Liver (tissue), 9 donors: ENCODE results near the gene ARMC9. TPM values are rescaled to one million over a fixed set of nuclear protein-coding genes. Genes with fewer than 3 reads are reported as not detected.
"Not testable (repeated sequence)": the region's sequence is repeated elsewhere in the genome, so short reads cannot be mapped to it uniquely, and the experiment has no call there.

Experiments used
- DNase-seq: peaks from one replicate; pipeline ENCODE4 v3.0.0-alpha.2; 2017; ENCODE audit warnings: low spot score
- H3K27ac ChIP-seq, 2 donors: one replicate each; pipeline ENCODE4 v1.7.0; 2013; ENCODE audit warnings: inconsistent platforms in 2 of 2, low read length in 2 of 2, control low read depth in 1 of 2, low read depth in 1 of 2, mild to moderate bottlenecking in 1 of 2
- H3K27me3 ChIP-seq, 4 donors: one replicate each; pipeline versions ENCODE4 v1.6.1 to v1.7.0; 2013; ENCODE audit warnings: low read length in 3 of 4, inconsistent platforms in 1 of 4, mild to moderate bottlenecking in 1 of 4, moderate library complexity in 1 of 4; ENCODE audit not compliant: control insufficient read depth in 4 of 4, insufficient read depth in 4 of 4
- H3K36me3 ChIP-seq, 4 donors: one replicate each; pipeline versions ENCODE4 v1.6.1 to v1.7.0; 2013; ENCODE audit warnings: low read length in 3 of 4, mild to moderate bottlenecking in 3 of 4, low read depth in 1 of 4, moderate library complexity in 1 of 4; ENCODE audit not compliant: control insufficient read depth in 4 of 4, insufficient read depth in 3 of 4
- H3K4me1 ChIP-seq, 4 donors: one replicate each; pipeline versions ENCODE4 v1.6.1 to v1.7.0; 2013; ENCODE audit warnings: low read length in 3 of 4, mild to moderate bottlenecking in 3 of 4, moderate library complexity in 1 of 4; ENCODE audit not compliant: control insufficient read depth in 4 of 4, insufficient read depth in 4 of 4
- H3K4me3 ChIP-seq, 3 donors: one replicate each; pipeline versions ENCODE4 v1.6.1 to v1.7.0; 2013; ENCODE audit warnings: low read length in 3 of 3, control low read depth in 1 of 3, low read depth in 1 of 3, mild to moderate bottlenecking in 1 of 3
- H3K9ac ChIP-seq, 2 donors: one replicate each; pipeline ENCODE4 v1.7.0; 2013; ENCODE audit warnings: low read length in 2 of 2, mild to moderate bottlenecking in 2 of 2, moderate library complexity in 2 of 2, control low read depth in 1 of 2, low read depth in 1 of 2
- H3K9me3 ChIP-seq, 4 donors: one replicate each; pipeline versions ENCODE4 v1.6.1 to v1.7.0; 2013; ENCODE audit warnings: low read length in 3 of 4; ENCODE audit not compliant: control insufficient read depth in 4 of 4
- ATF3 ChIP-seq: IDR thresholded peaks from 2 replicates; pipeline ENCODE4 v1.6.1; 2016; ENCODE audit warnings: antibody characterized with exemption
- CTCF ChIP-seq: fragments of 150-350 bp; IDR thresholded peaks from 2 replicates; pipeline ENCODE4 v1.5.1; 2017; ENCODE audit warnings: improper control_type of control experiment, low read depth, low read length; ENCODE audit not compliant: missing input control
- GABPA ChIP-seq, 2 donors: IDR thresholded peaks in 1 of 2; conservative IDR thresholded peaks in 1 of 2; 2 replicates each; pipeline ENCODE4 v1.6.1; 2016; ENCODE audit warnings: antibody characterized with exemption in 2 of 2, mild to moderate bottlenecking in 1 of 2, moderate library complexity in 1 of 2
- JUND ChIP-seq, 2 donors: IDR thresholded peaks; 2 replicates each; pipeline ENCODE4 v1.6.1; 2016; ENCODE audit warnings: antibody characterized with exemption in 2 of 2
- RAD21 ChIP-seq, 2 donors: IDR thresholded peaks; 2 replicates each; pipeline ENCODE4 v1.6.1; 2016; ENCODE audit warnings: antibody characterized with exemption in 2 of 2, mild to moderate bottlenecking in 2 of 2
- REST ChIP-seq: IDR thresholded peaks from 2 replicates; pipeline ENCODE4 v1.6.1; 2016; ENCODE audit warnings: antibody characterized with exemption, mild to moderate bottlenecking
- WGBS: extraction: QIAGEN DNeasy Blood & Tissue Kit; methylation state at CpG from one replicate; pipeline ENCODE4 v1.1.7; 2013; 5-methylcytosine and 5-hydroxymethylcytosine counted together
- polyA plus RNA-seq, 2 donors: library from polyadenylated mRNA; stranded (reverse) in 1 of 2; unstranded in 1 of 2; fragments of 200-250 nt in 1 of 2; fragments of >200 nt in 1 of 2; fragmentation: Nextera tagmentation in 1 of 2; extraction: Ambion mirVana in 1 of 2; gene quantifications; one replicate each; pipeline versions ENCODE4 v1.2.1 to v1.2.3, GENCODE V29; 2013 to 2015
- total RNA-seq, 2 donors: library from RNA; depleted of rRNA; stranded (reverse); fragments of >200 nt; gene quantifications; one replicate each; pipeline ENCODE4 v1.2.3, GENCODE V29; 2014
- donor health status: healthy.
- donor health status: healthy.
- donor health status: healthy.
- donor health status: healthy.
- donor health status: healthy.

ARMC9 gene
- total and polyA plus RNA-seq, 4 donors = 1.1 to 2.3 (median 1.8) TPM

- H3K27me3 ChIP-seq, H3K9ac ChIP-seq, H3K4me3 ChIP-seq, H3K36me3 ChIP-seq, H3K27ac ChIP-seq, H3K4me1 ChIP-seq, H3K9me3 ChIP-seq, DNase-seq: not testable (repeated sequence)
- TF ChIP-seq CTCF (peak; percentile 13), RAD21 (IDR thresholded peaks at IDR 0.05) (peak; percentile 47 to 56)
- WGBS = 13% methylated on average over 16 of the region's 16 CpGs
These were observed 207.4 kb downstream of the ARMC9 start for GRCh38 chr2:231405601-231406367.

- H3K4me3 ChIP-seq, H3K36me3 ChIP-seq, H3K9me3 ChIP-seq, H3K27ac ChIP-seq, DNase-seq, H3K9ac ChIP-seq, H3K27me3 ChIP-seq, H3K4me1 ChIP-seq: not testable (repeated sequence)
- whole genome bisulfite sequencing = 69% methylated on average over 5 of the region's 5 CpGs
These were observed 209.3 kb downstream of the ARMC9 start for GRCh38 chr2:231407686-231408085.

GRCh38 chr2:231408304-231408703 lies 209.9 kb downstream of the ARMC9 start:
- H3K36me3 ChIP-seq, H3K27ac ChIP-seq, H3K9ac ChIP-seq, H3K4me1 ChIP-seq, H3K27me3 ChIP-seq, H3K9me3 ChIP-seq, H3K4me3 ChIP-seq, DNase-seq: not testable (repeated sequence)
- 89% methylated on average over 9 of the region's 9 CpGs for WGBS

- TF ChIP-seq ATF3 = no peak
- no peak for TF ChIP-seq REST
- no peak for TF ChIP-seq JUND (IDR thresholded peaks at IDR 0.05)
- TF ChIP-seq GABPA (IDR thresholded peaks at IDR 0.05 in 1 of 2, conservative IDR thresholded peaks at IDR 0.05 in 1 of 2) = no peak
- H3K27me3 ChIP-seq = no peaks in the 10 kb centered on the region
- no peak overlapping the region for H3K4me3 ChIP-seq
- no peaks in the 10 kb centered on the region for H3K36me3 ChIP-seq
- H3K4me1 ChIP-seq = peaks cover 4 to 20% (median 9%) of the 10 kb centered on the region in 4 donors
- no peaks in the 10 kb centered on the region for H3K9me3 ChIP-seq
- H3K27ac ChIP-seq = no peak overlapping the region
- 74% methylated on average over 5 of the region's 5 CpGs for WGBS
- DNase-seq = no peak
- no peak overlapping the region for H3K9ac ChIP-seq
These were observed 211.3 kb downstream of the ARMC9 start for GRCh38 chr2:231409776-231410175.
